Neural progenitor cell (in vitro differentiated cells): ENCODE data around the gene CUL7.

Experiments used
- CTCF ChIP-seq: fragments of 200-600 bp; sonication (generic); IDR thresholded peaks from 2 replicates; pipeline ENCODE4 v1.5.1; 2017; ENCODE audit warnings: antibody characterized with exemption, mild to moderate bottlenecking
- EZH2 ChIP-seq: fragments of 200-600 bp; sonication (generic); IDR thresholded peaks from 2 replicates; pipeline ENCODE4 v1.6.1; 2017; ENCODE audit warnings: antibody characterized with exemption, mild to moderate bottlenecking, moderate library complexity
- EZH2phosphoT487 ChIP-seq: fragments of 200-600 bp; sonication (generic); IDR thresholded peaks from 2 replicates; pipeline ENCODE4 v1.6.1; 2017; ENCODE audit warnings: antibody characterized with exemption

- no peak for TF ChIP-seq CTCF
- no peak for TF ChIP-seq EZH2phosphoT487
- TF ChIP-seq EZH2 = no peak
Measured at GRCh38 chr6:43095939-43096338, 42.3 kb upstream of the CUL7 start.
